Adipocyte (in vitro differentiated cells): ENCODE measurements around the gene PAX7.
"Not testable (repeated sequence)": the region's sequence is repeated elsewhere in the genome, so short reads cannot be mapped to it uniquely, and the experiment has no call there.

Experiments used
- DNase-seq: peaks from one replicate; pipeline ENCODE4 v3.0.0-alpha.2; 2015; ENCODE audit warnings: low read depth
- H3K27me3 ChIP-seq: replicated peaks from 2 replicates; pipeline ENCODE4 v1.7.0; 2013; ENCODE audit warnings: mild to moderate bottlenecking, low read length, moderate library complexity; ENCODE audit not compliant: control insufficient read depth, insufficient read depth
- H3K36me3 ChIP-seq: 2 replicates; pipeline ENCODE4 v1.7.0; 2013; ENCODE audit warnings: low read length, mild to moderate bottlenecking, moderate library complexity; ENCODE audit not compliant: control insufficient read depth, insufficient read depth, severe bottlenecking
- H3K4me1 ChIP-seq: 2 replicates; pipeline ENCODE4 v1.7.0; 2013; ENCODE audit warnings: mild to moderate bottlenecking, low read length, moderate library complexity; ENCODE audit not compliant: control insufficient read depth, insufficient read depth
- H3K4me3 ChIP-seq: 2 replicates; pipeline ENCODE4 v1.7.0; 2013; ENCODE audit warnings: mild to moderate bottlenecking, low read length, moderate library complexity
- H3K9ac ChIP-seq: 2 replicates; pipeline ENCODE4 v1.7.0; 2013; ENCODE audit warnings: mild to moderate bottlenecking, low read length, moderate library complexity
- H3K9me3 ChIP-seq: 2 replicates; pipeline ENCODE4 v1.7.0; 2013; ENCODE audit warnings: mild to moderate bottlenecking, low read length, moderate library complexity; ENCODE audit not compliant: control insufficient read depth

The PAX7 gene

GRCh38 chr1:18739897-18740296 is 109.3 kb downstream of the PAX7 start:
- no peaks in the 10 kb centered on the region for H3K36me3 ChIP-seq
- H3K9me3 ChIP-seq, result no peaks in the 10 kb centered on the region
- no peaks in the 10 kb centered on the region for H3K4me1 ChIP-seq
- peaks cover 36% of the 10 kb centered on the region for H3K27me3 ChIP-seq
- H3K4me3 ChIP-seq, result no peak overlapping the region
- DNase-seq, result no peak
- H3K9ac ChIP-seq, result no peak overlapping the region

- H3K36me3 ChIP-seq, result no peaks in the 10 kb centered on the region
- no peak for DNase-seq
- H3K9me3 ChIP-seq, result no peaks in the 10 kb centered on the region
- no peak overlapping the region for H3K4me3 ChIP-seq
- no peak overlapping the region for H3K9ac ChIP-seq
- H3K27me3 ChIP-seq, result peaks cover 33% of the 10 kb centered on the region
- H3K4me1 ChIP-seq, result no peaks in the 10 kb centered on the region
These were observed 110.0 kb downstream of the PAX7 start for GRCh38 chr1:18740617-18741016.

GRCh38 chr1:18743233-18743632 is 112.6 kb downstream of the PAX7 start:
- no peaks in the 10 kb centered on the region for H3K4me1 ChIP-seq
- peaks cover 27% of the 10 kb centered on the region for H3K27me3 ChIP-seq
- H3K9ac ChIP-seq, result no peak overlapping the region
- DNase-seq, result no peak
- no peak overlapping the region for H3K4me3 ChIP-seq
- H3K9me3 ChIP-seq, result peaks cover 3% of the 10 kb centered on the region
- no peaks in the 10 kb centered on the region for H3K36me3 ChIP-seq

- H3K4me3 ChIP-seq, H3K4me1 ChIP-seq, H3K36me3 ChIP-seq, H3K9me3 ChIP-seq, H3K9ac ChIP-seq, DNase-seq: not testable (repeated sequence)
- H3K27me3 ChIP-seq, result peaks cover 19% of the 10 kb centered on the region
These were observed 113.7 kb downstream of the PAX7 start for GRCh38 chr1:18744381-18744780.

GRCh38 chr1:18746981-18747380 is 116.3 kb downstream of the PAX7 start:
- H3K36me3 ChIP-seq, result no peaks in the 10 kb centered on the region
- H3K9me3 ChIP-seq, result peaks cover 19% of the 10 kb centered on the region
- DNase-seq, result no peak
- no peak overlapping the region for H3K9ac ChIP-seq
- no peaks in the 10 kb centered on the region for H3K4me1 ChIP-seq
- peaks cover 20% of the 10 kb centered on the region for H3K27me3 ChIP-seq
- H3K4me3 ChIP-seq, result no peak overlapping the region

GRCh38 chr1:18747671-18748070 is 117.0 kb downstream of the PAX7 start:
- no peaks in the 10 kb centered on the region for H3K4me1 ChIP-seq

GRCh38 chr1:18748435-18748834 is 117.8 kb downstream of the PAX7 start:
- Histone ChIP-seq H3K9me3 (peaks cover 21% of the 10 kb centered on the region), H3K9ac (no peak overlapping the region), H3K36me3 (no peaks in the 10 kb centered on the region), H3K27me3 (peaks cover 15% of the 10 kb centered on the region), H3K4me1 (no peaks in the 10 kb centered on the region), H3K4me3 (no peak overlapping the region)
- DNase-seq, result no peak

More at GRCh38 chr1:18747671-18748070, 117.0 kb downstream of the PAX7 start:
- DNase-seq, result no peak
- peaks cover 19% of the 10 kb centered on the region for H3K9me3 ChIP-seq
- peaks cover 20% of the 10 kb centered on the region for H3K27me3 ChIP-seq
- H3K36me3 ChIP-seq, result no peaks in the 10 kb centered on the region
- no peak overlapping the region for H3K4me3 ChIP-seq
- H3K9ac ChIP-seq, result no peak overlapping the region

GRCh38 chr1:18749569-18749968 is 118.9 kb downstream of the PAX7 start:
- Histone ChIP-seq H3K4me1 (no peaks in the 10 kb centered on the region), H3K9ac (no peak overlapping the region), H3K36me3 (no peaks in the 10 kb centered on the region), H3K9me3 (peaks cover 31% of the 10 kb centered on the region), H3K27me3 (peaks cover 7% of the 10 kb centered on the region), H3K4me3 (no peak overlapping the region)
- no peak for DNase-seq

GRCh38 chr1:18750600-18750999 is 120.0 kb downstream of the PAX7 start:
- Histone ChIP-seq H3K4me1 (no peaks in the 10 kb centered on the region), H3K9ac (no peak overlapping the region), H3K4me3 (no peak overlapping the region), H3K36me3 (no peaks in the 10 kb centered on the region), H3K9me3 (peaks cover 38% of the 10 kb centered on the region), H3K27me3 (peaks cover 7% of the 10 kb centered on the region)
- no peak for DNase-seq

- no peak overlapping the region for H3K4me3 ChIP-seq
- DNase-seq, result no peak
- H3K9me3 ChIP-seq, result peaks cover 40% of the 10 kb centered on the region
- H3K9ac ChIP-seq, result no peak overlapping the region
- no peaks in the 10 kb centered on the region for H3K4me1 ChIP-seq
- peaks cover 7% of the 10 kb centered on the region for H3K27me3 ChIP-seq
- no peaks in the 10 kb centered on the region for H3K36me3 ChIP-seq
These were observed 120.8 kb downstream of the PAX7 start for GRCh38 chr1:18751425-18751824.

GRCh38 chr1:18752409-18752808 is 121.8 kb downstream of the PAX7 start:
- peaks cover 38% of the 10 kb centered on the region for H3K9me3 ChIP-seq
- H3K27me3 ChIP-seq, result peaks cover 7% of the 10 kb centered on the region
- no peaks in the 10 kb centered on the region for H3K4me1 ChIP-seq
- H3K9ac ChIP-seq, result no peak overlapping the region
- H3K36me3 ChIP-seq, result no peaks in the 10 kb centered on the region
- DNase-seq, result no peak
- no peak overlapping the region for H3K4me3 ChIP-seq

- Histone ChIP-seq H3K27me3 (peaks cover 30% of the 10 kb centered on the region), H3K36me3 (no peaks in the 10 kb centered on the region), H3K9me3 (peaks cover 6% of the 10 kb centered on the region), H3K4me3 (no peak overlapping the region), H3K4me1 (no peaks in the 10 kb centered on the region), H3K9ac (no peak overlapping the region)
- no peak for DNase-seq
These were observed 129.5 kb downstream of the PAX7 start for GRCh38 chr1:18760156-18760555.
